ENCODE data around the gene ZNF683.

ZNF683 gene

DNA sequence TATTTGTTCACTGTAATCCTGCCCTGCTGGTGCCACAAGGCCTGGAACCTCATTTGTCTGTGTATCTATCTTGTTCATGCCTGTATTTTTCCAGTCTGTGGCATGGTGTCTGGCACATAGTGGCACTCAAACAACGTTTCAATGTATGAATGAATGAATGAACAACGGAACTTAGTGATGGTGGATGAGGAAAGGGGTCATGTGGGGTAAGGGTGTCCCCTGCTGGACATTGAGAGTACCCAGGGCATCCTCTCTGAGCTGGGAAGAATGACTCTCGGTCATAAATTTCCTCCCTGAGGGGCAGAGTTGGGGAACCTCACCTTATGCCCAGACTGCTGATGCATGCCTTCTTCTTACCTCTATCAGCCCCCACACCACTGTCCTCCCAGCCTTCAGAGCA is 18.9 kb upstream of the ZNF683 start:
- Histone ChIP-seq H3K36me3 (ENCODE audit: control insufficient read depth in 1 of 2, insufficient read depth in 2 of 2, low read depth in 1 of 2, low read length in 2 of 2) (no peaks in the 10 kb centered on the region), H2BK120ac (ENCODE audit: low read depth, low read length) (no peak overlapping the region), H3K27ac (ENCODE audit: low read length, poor library complexity, severe bottlenecking) (no peak overlapping the region), H3K9me3 (ENCODE audit: control insufficient read depth, low read length) (no peaks in the 10 kb centered on the region), H2AFZ (ENCODE audit: low read depth, low read length) (no peak overlapping the region), H3K27me3 (ENCODE audit: control insufficient read depth in 1 of 2, insufficient read depth in 1 of 2, low read length in 2 of 2) (peaks cover 4 to 23% of the 10 kb centered on the region in 2 experiments), H3K23ac (ENCODE audit: low read length in 2 of 2) (no peak overlapping the region), H3K79me1 (replicated peaks; ENCODE audit: low read length, poor library complexity, severe bottlenecking) (no peaks in the 10 kb centered on the region), H3K4ac (ENCODE audit: low read depth in 1 of 2, low read length in 2 of 2) (no peak overlapping the region), H2BK15ac (ENCODE audit: low read depth, poor library complexity, severe bottlenecking) (no peak overlapping the region), H4K91ac (ENCODE audit: low read length) (no peak overlapping the region), H3K4me3 (ENCODE audit: insufficient read depth in 1 of 2, low read depth in 1 of 2, low read length in 2 of 2) (no peak overlapping the region), H2BK5ac (ENCODE audit: low read depth, low read length, poor library complexity, severe bottlenecking) (no peak overlapping the region), H4K8ac (ENCODE audit: low read length) (no peak overlapping the region), H3K14ac (ENCODE audit: low read length in 2 of 2) (no peak overlapping the region), H2AK5ac (ENCODE audit: low read length, severe bottlenecking) (no peak overlapping the region), H3K9ac (ENCODE audit: low read length) (no peak overlapping the region), H3K4me1 (ENCODE audit: control insufficient read depth, insufficient read depth, low read depth, low read length) (no peaks in the 10 kb centered on the region), H2BK12ac (ENCODE audit: low read length in 2 of 2) (no peak overlapping the region), H3K4me2 (ENCODE audit: low read length, poor library complexity, severe bottlenecking) (no peak overlapping the region), H3K18ac (ENCODE audit: low read depth in 1 of 2, low read length in 2 of 2) (no peak overlapping the region)
- DNase-seq, result peak; percentile 66
- 7% methylated on average over 3 of the region's 3 CpGs for WGBS

DNA sequence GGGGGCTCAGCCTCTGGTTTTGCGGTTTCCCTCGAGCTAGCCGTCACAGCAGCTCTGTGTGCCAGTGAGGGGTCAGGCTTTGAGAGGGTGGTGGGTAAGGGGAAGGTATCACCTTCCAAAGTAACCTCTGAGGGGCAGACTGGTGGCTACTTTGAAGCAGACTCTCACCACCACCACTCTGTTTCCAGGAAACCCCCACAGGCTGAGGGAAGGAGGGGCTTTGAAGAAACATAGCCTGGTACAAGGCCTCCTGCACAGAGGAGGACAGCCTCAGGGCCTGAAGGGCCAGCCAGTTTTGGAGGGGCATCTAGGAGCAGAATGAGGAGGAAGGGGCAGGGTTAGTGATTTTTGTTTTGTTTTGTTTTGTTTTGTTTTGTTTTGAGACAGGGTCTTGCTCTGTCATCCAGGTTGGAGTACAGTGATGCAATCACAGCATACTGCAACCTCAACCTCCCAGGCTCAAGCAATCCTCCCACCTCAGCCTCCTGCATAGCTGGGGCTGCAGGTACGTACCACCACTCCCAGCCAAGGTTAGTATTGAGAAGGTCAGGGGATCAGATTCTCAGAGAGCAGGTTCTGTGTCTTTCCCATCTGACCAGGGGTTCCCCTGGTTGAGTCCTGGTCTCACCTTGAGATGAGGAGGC is 17.2 kb upstream of the ZNF683 start:
- no peak overlapping the region for H3K23ac ChIP-seq (ENCODE audit: low read length in 2 of 2)
- no peak overlapping the region for H3K27ac ChIP-seq (ENCODE audit: low read length, poor library complexity, severe bottlenecking)
- H3K4me2 ChIP-seq (ENCODE audit: low read length, poor library complexity, severe bottlenecking), result no peak overlapping the region
- no peak overlapping the region for H4K8ac ChIP-seq (ENCODE audit: low read length)
- H4K91ac ChIP-seq (ENCODE audit: low read length), result no peak overlapping the region
- H2BK15ac ChIP-seq (ENCODE audit: low read depth, poor library complexity, severe bottlenecking), result no peak overlapping the region
- H3K79me1 ChIP-seq (replicated peaks; ENCODE audit: low read length, poor library complexity, severe bottlenecking), result no peaks in the 10 kb centered on the region
- H3K9ac ChIP-seq (ENCODE audit: low read length), result no peak overlapping the region
- H2BK12ac ChIP-seq (ENCODE audit: low read length in 2 of 2), result no peak overlapping the region
- 85% methylated on average over 1 of the region's 4 CpGs for WGBS
- H2AK5ac ChIP-seq (ENCODE audit: low read length, severe bottlenecking), result no peak overlapping the region
- DNase-seq, result no peak
- H2BK5ac ChIP-seq (ENCODE audit: low read depth, low read length, poor library complexity, severe bottlenecking), result no peak overlapping the region
- H3K36me3 ChIP-seq (ENCODE audit: control insufficient read depth in 1 of 2, insufficient read depth in 2 of 2, low read depth in 1 of 2, low read length in 2 of 2), result no peaks in the 10 kb centered on the region
- H3K27me3 ChIP-seq (ENCODE audit: control insufficient read depth in 1 of 2, insufficient read depth in 1 of 2, low read length in 2 of 2), result peaks cover 4 to 23% of the 10 kb centered on the region in 2 experiments
- H3K9me3 ChIP-seq (ENCODE audit: control insufficient read depth, low read length), result no peaks in the 10 kb centered on the region
- H3K14ac ChIP-seq (ENCODE audit: low read length in 2 of 2), result no peak overlapping the region
- H3K18ac ChIP-seq (ENCODE audit: low read depth in 1 of 2, low read length in 2 of 2), result no peak overlapping the region
- H2BK120ac ChIP-seq (ENCODE audit: low read depth, low read length), result no peak overlapping the region
- no peak overlapping the region for H3K4ac ChIP-seq (ENCODE audit: low read depth in 1 of 2, low read length in 2 of 2)
- no peaks in the 10 kb centered on the region for H3K4me1 ChIP-seq (ENCODE audit: control insufficient read depth, insufficient read depth, low read depth, low read length)
- no peak overlapping the region for H2AFZ ChIP-seq (ENCODE audit: low read depth, low read length)
- no peak overlapping the region for H3K4me3 ChIP-seq (ENCODE audit: insufficient read depth in 1 of 2, low read depth in 1 of 2, low read length in 2 of 2)

DNA sequence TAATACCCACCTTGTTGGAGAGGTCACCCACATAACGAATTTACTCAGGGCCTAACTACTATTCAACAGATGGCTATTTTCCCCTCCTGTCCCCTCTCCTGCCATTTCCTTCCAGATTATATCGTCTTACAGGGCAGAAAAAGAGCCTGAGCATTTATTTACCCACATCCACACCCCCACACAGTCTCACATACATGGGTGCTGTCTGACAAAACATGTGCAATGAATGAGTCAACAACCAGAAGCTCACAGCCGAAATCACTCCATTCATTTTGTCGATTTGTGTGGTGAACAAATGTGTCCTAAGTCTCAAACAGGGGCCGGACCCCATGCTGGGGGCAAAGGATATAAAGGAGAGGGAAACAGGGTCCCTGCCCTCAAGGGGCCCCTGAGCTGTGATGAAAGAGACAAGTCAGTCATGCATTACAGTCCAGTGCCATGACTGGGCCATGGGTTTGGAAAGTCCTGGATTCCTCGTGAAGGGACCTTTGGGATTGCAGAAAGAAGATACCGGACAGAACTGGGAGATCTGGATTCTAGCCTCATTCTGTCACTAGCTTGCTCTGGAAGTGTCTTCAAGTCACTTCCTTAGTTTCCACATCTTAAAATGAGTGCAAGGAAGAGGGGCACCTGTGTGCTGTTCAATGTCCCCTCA is 16.4 kb upstream of the ZNF683 start:
- Histone ChIP-seq H3K4me1 (ENCODE audit: control insufficient read depth, insufficient read depth, low read depth, low read length) (no peaks in the 10 kb centered on the region), H3K4me2 (ENCODE audit: low read length, poor library complexity, severe bottlenecking) (no peak overlapping the region), H2AFZ (ENCODE audit: low read depth, low read length) (no peak overlapping the region), H3K79me1 (replicated peaks; ENCODE audit: low read length, poor library complexity, severe bottlenecking) (no peaks in the 10 kb centered on the region), H3K14ac (ENCODE audit: low read length in 2 of 2) (no peak overlapping the region), H4K8ac (ENCODE audit: low read length) (no peak overlapping the region), H3K4me3 (ENCODE audit: insufficient read depth in 1 of 2, low read depth in 1 of 2, low read length in 2 of 2) (no peak overlapping the region), H2AK5ac (ENCODE audit: low read length, severe bottlenecking) (no peak overlapping the region), H3K9me3 (ENCODE audit: control insufficient read depth, low read length) (no peaks in the 10 kb centered on the region), H4K91ac (ENCODE audit: low read length) (no peak overlapping the region), H2BK15ac (ENCODE audit: low read depth, poor library complexity, severe bottlenecking) (no peak overlapping the region), H3K4ac (ENCODE audit: low read depth in 1 of 2, low read length in 2 of 2) (no peak overlapping the region), H3K27ac (ENCODE audit: low read length, poor library complexity, severe bottlenecking) (no peak overlapping the region), H3K27me3 (ENCODE audit: control insufficient read depth in 1 of 2, insufficient read depth in 1 of 2, low read length in 2 of 2) (peaks cover 4 to 23% of the 10 kb centered on the region in 2 experiments), H3K9ac (ENCODE audit: low read length) (no peak overlapping the region), H2BK5ac (ENCODE audit: low read depth, low read length, poor library complexity, severe bottlenecking) (no peak overlapping the region), H2BK120ac (ENCODE audit: low read depth, low read length) (no peak overlapping the region), H2BK12ac (ENCODE audit: low read length in 2 of 2) (no peak overlapping the region), H3K36me3 (ENCODE audit: control insufficient read depth in 1 of 2, insufficient read depth in 2 of 2, low read depth in 1 of 2, low read length in 2 of 2) (no peaks in the 10 kb centered on the region), H3K18ac (ENCODE audit: low read depth in 1 of 2, low read length in 2 of 2) (no peak overlapping the region), H3K23ac (ENCODE audit: low read length in 2 of 2) (no peak overlapping the region)
- DNase-seq, result no peak
- WGBS, result 88% methylated on average over 7 of the region's 7 CpGs

DNA sequence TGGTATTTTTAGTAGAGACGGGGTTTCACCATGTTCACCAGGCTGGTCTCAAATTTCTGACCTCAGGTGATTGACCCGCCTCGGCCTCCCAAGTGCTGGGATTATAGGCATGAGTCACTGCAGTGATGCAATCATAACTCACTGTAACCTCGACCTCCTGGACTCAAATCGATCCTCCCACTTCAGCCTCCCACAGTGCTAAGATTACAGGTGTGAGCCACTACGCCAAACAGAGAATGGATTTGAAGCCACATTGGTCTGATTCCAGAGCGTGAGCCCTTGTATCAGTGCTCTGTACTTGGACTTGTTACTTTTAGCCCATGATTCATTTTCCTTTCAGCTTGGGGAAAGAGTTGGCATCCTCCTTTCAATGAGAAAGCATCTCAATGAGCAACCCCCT is 14.9 kb upstream of the ZNF683 start:
- no peak overlapping the region for H4K91ac ChIP-seq (ENCODE audit: low read length)
- H3K4me3 ChIP-seq (ENCODE audit: insufficient read depth in 1 of 2, low read depth in 1 of 2, low read length in 2 of 2), result no peak overlapping the region
- H2AK5ac ChIP-seq (ENCODE audit: low read length, severe bottlenecking), result no peak overlapping the region
- no peak overlapping the region for H3K23ac ChIP-seq (ENCODE audit: low read length in 2 of 2)
- no peak overlapping the region for H2BK15ac ChIP-seq (ENCODE audit: low read depth, poor library complexity, severe bottlenecking)
- no peak overlapping the region for H3K27ac ChIP-seq (ENCODE audit: low read length, poor library complexity, severe bottlenecking)
- no peak overlapping the region for H3K9ac ChIP-seq (ENCODE audit: low read length)
- no peak overlapping the region for H3K18ac ChIP-seq (ENCODE audit: low read depth in 1 of 2, low read length in 2 of 2)
- H2BK120ac ChIP-seq (ENCODE audit: low read depth, low read length), result no peak overlapping the region
- peak; percentile 31 for DNase-seq
- H3K4ac ChIP-seq (ENCODE audit: low read depth in 1 of 2, low read length in 2 of 2), result no peak overlapping the region
- H2BK5ac ChIP-seq (ENCODE audit: low read depth, low read length, poor library complexity, severe bottlenecking), result no peak overlapping the region
- no peaks in the 10 kb centered on the region for H3K36me3 ChIP-seq (ENCODE audit: control insufficient read depth in 1 of 2, insufficient read depth in 2 of 2, low read depth in 1 of 2, low read length in 2 of 2)
- H2BK12ac ChIP-seq (ENCODE audit: low read length in 2 of 2), result no peak overlapping the region
- H3K4me1 ChIP-seq (ENCODE audit: control insufficient read depth, insufficient read depth, low read depth, low read length), result no peaks in the 10 kb centered on the region
- no peak overlapping the region for H2AFZ ChIP-seq (ENCODE audit: low read depth, low read length)
- no peaks in the 10 kb centered on the region for H3K79me1 ChIP-seq (replicated peaks; ENCODE audit: low read length, poor library complexity, severe bottlenecking)
- no peak overlapping the region for H4K8ac ChIP-seq (ENCODE audit: low read length)
- no peak overlapping the region for H3K4me2 ChIP-seq (ENCODE audit: low read length, poor library complexity, severe bottlenecking)
- H3K14ac ChIP-seq (ENCODE audit: low read length in 2 of 2), result no peak overlapping the region
- H3K27me3 ChIP-seq (ENCODE audit: control insufficient read depth in 1 of 2, insufficient read depth in 1 of 2, low read length in 2 of 2), result peaks cover 4 to 16% of the 10 kb centered on the region in 2 experiments
- no peaks in the 10 kb centered on the region for H3K9me3 ChIP-seq (ENCODE audit: control insufficient read depth, low read length)
- WGBS, result 49% methylated on average over 7 of the region's 7 CpGs

All from mesenchymal stem cell (in vitro differentiated cells and primary cell).